Parathyroid adenoma (tissue), 2 donors: ENCODE data around the gene F2RL3.
A peak's percentile ranks its signal among the peaks of the same experiment; 100 is the strongest.

Experiments used
- H2AFZ ChIP-seq: fragments of 300-600 bp; sonication (generic); one replicate; pipeline ENCODE4 v1.7.0; 2017; ENCODE audit warnings: antibody characterized with exemption, mild to moderate bottlenecking
- H3K27ac ChIP-seq: fragments of 300-600 bp; sonication (generic); one replicate; pipeline ENCODE4 v1.7.0; 2017
- H3K27me3 ChIP-seq: fragments of 300-600 bp; sonication (generic); one replicate; pipeline ENCODE4 v1.7.0; 2017; ENCODE audit warnings: low read length; ENCODE audit not compliant: control insufficient read depth, insufficient read depth
- H3K36me3 ChIP-seq: fragments of 300-600 bp; sonication (generic); one replicate; pipeline ENCODE4 v1.7.0; 2017; ENCODE audit warnings: low read length; ENCODE audit not compliant: control insufficient read depth, insufficient read depth
- H3K4me1 ChIP-seq: fragments of 300-600 bp; sonication (generic); one replicate; pipeline ENCODE4 v1.7.0; 2017; ENCODE audit warnings: control low read depth
- H3K4me2 ChIP-seq: fragments of 300-600 bp; sonication (generic); one replicate; pipeline ENCODE4 v1.7.0; 2017; ENCODE audit warnings: low read length
- H3K4me3 ChIP-seq: fragments of 300-600 bp; sonication (generic); one replicate; pipeline ENCODE4 v1.7.0; 2017; ENCODE audit warnings: low read depth, low read length
- H3K79me2 ChIP-seq: fragments of 300-600 bp; sonication (generic); one replicate; pipeline ENCODE4 v1.7.0; 2017; ENCODE audit warnings: control low read depth
- H3K9ac ChIP-seq: fragments of 300-600 bp; sonication (generic); one replicate; pipeline ENCODE4 v1.7.0; 2017; ENCODE audit warnings: mild to moderate bottlenecking
- H3K9me3 ChIP-seq: fragments of 300-600 bp; sonication (generic); one replicate; pipeline ENCODE4 v1.7.0; 2017; ENCODE audit warnings: low read length; ENCODE audit not compliant: control insufficient read depth
- CTCF ChIP-seq: fragments of 300-600 bp; sonication (generic); IDR thresholded peaks from one replicate; pipeline ENCODE4 v1.7.0; 2017; ENCODE audit warnings: antibody characterized with exemption, mild to moderate bottlenecking
- donor health status: primary hyperparathyroidism.

Gene F2RL3

GRCh38 chr19:16889366-16889882, 625 bp downstream of the F2RL3 start:
- Histone ChIP-seq H3K27ac (peak overlapping the region; percentile 73), H2AFZ (no peak overlapping the region)

GRCh38 chr19:16889883-16890460, 1.2 kb downstream of the F2RL3 start:
- Histone ChIP-seq H3K27ac (peak overlapping the region; percentile 73), H3K4me3 (no peak overlapping the region), H3K9me3 (no peaks in the 10 kb centered on the region), H3K9ac (no peak overlapping the region), H3K4me1 (no peaks in the 10 kb centered on the region), H3K79me2 (no peaks in the 10 kb centered on the region), H3K27me3 (no peaks in the 10 kb centered on the region), H3K36me3 (no peaks in the 10 kb centered on the region), H3K4me2 (no peak overlapping the region), H2AFZ (no peak overlapping the region)
- no peak for TF ChIP-seq CTCF

More at GRCh38 chr19:16889366-16889882, 625 bp downstream of the F2RL3 start:
- Histone ChIP-seq H3K4me3 (no peak overlapping the region), H3K36me3 (no peaks in the 10 kb centered on the region), H3K4me1 (no peaks in the 10 kb centered on the region), H3K79me2 (no peaks in the 10 kb centered on the region), H3K9ac (no peak overlapping the region), H3K9me3 (no peaks in the 10 kb centered on the region), H3K27me3 (no peaks in the 10 kb centered on the region), H3K4me2 (no peak overlapping the region)
- TF ChIP-seq CTCF: no peak

GRCh38 chr19:16890461-16891184, 1.8 kb downstream of the F2RL3 start:
- TF ChIP-seq CTCF: no peak
- no peaks in the 10 kb centered on the region for H3K36me3 ChIP-seq
- H3K4me1 ChIP-seq: peaks cover 2% of the 10 kb centered on the region
- no peak overlapping the region for H3K9ac ChIP-seq
- no peak overlapping the region for H3K4me3 ChIP-seq
- no peaks in the 10 kb centered on the region for H3K27me3 ChIP-seq
- no peaks in the 10 kb centered on the region for H3K9me3 ChIP-seq
- peak overlapping the region; percentile 11 for H3K27ac ChIP-seq
- no peaks in the 10 kb centered on the region for H3K79me2 ChIP-seq
- no peak overlapping the region for H3K4me2 ChIP-seq
- no peak overlapping the region for H2AFZ ChIP-seq

DNA sequence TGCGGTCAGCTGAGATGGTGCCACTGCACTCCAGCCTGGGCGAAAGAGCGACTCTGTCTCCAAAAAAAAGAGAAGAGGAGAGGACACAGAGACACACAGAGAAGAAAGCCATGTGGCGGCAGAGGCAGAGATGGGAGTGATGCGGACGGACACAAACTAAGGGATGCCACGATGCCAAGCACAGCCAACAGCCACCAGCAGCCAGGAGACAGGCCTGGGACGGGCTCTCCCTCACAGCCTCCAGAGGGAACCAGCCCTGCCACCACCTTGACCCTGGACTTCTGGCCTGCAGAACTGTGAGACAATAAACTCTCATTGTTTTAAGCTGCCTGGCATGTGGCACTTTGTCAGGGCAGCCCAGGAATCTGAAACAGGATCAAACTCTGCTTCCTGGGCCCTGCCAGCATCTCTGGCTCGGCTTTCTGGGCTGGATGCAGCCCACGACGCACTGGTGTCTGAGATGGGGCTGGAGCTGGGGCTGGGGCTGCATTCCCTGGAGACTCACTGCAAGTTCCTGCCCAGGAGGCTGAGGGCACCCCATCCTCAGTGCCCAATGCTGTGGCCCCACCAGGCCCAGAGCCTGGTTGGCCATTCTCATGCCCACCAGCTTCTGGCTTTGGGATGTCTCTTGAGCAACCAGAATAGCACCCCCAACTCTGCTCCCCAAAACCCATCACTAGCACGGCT, 3.0 kb downstream of the F2RL3 start:
- Histone ChIP-seq H3K27ac (no peak overlapping the region), H3K27me3 (no peaks in the 10 kb centered on the region), H3K9ac (no peak overlapping the region), H3K36me3 (no peaks in the 10 kb centered on the region), H3K9me3 (no peaks in the 10 kb centered on the region), H3K4me3 (no peak overlapping the region), H3K4me1 (peaks cover 2% of the 10 kb centered on the region), H3K4me2 (no peak overlapping the region), H2AFZ (no peak overlapping the region), H3K79me2 (no peaks in the 10 kb centered on the region)
- no peak for TF ChIP-seq CTCF
